Duodenal mucosa (tissue), 2 donors: Measurements from ENCODE around the gene EXPH5.

Source experiments
- H3K27ac ChIP-seq: one replicate; pipeline ENCODE4 v1.7.0; 2013; ENCODE audit warnings: low read depth, low read length
- H3K27me3 ChIP-seq, 2 donors: one replicate each; pipeline ENCODE4 v1.7.0; 2013; ENCODE audit warnings: low read length in 2 of 2, control low read depth in 1 of 2; ENCODE audit not compliant: insufficient read depth in 2 of 2, control insufficient read depth in 1 of 2
- H3K36me3 ChIP-seq, 2 donors: one replicate each; pipeline ENCODE4 v1.7.0; 2013; ENCODE audit warnings: low read length in 2 of 2, control low read depth in 1 of 2; ENCODE audit not compliant: insufficient read depth in 2 of 2, control insufficient read depth in 1 of 2
- H3K4me1 ChIP-seq, 2 donors: one replicate each; pipeline ENCODE4 v1.7.0; 2013; ENCODE audit warnings: low read length in 2 of 2, control low read depth in 1 of 2; ENCODE audit not compliant: insufficient read depth in 2 of 2, control insufficient read depth in 1 of 2
- H3K4me3 ChIP-seq, 2 donors: one replicate each; pipeline ENCODE4 v1.7.0; 2013; ENCODE audit warnings: low read length in 2 of 2, low read depth in 1 of 2
- H3K9ac ChIP-seq, 2 donors: one replicate each; pipeline ENCODE4 v1.7.0; 2013; ENCODE audit warnings: low read length in 2 of 2, low read depth in 1 of 2
- H3K9me3 ChIP-seq, 2 donors: one replicate each; pipeline ENCODE4 v1.7.0; 2013; ENCODE audit warnings: low read length in 2 of 2, control low read depth in 1 of 2; ENCODE audit not compliant: control insufficient read depth in 1 of 2

The EXPH5 gene

GRCh38 chr11:108549319-108549885, 44.2 kb downstream of the EXPH5 start:
- no peak overlapping the region for H3K9ac ChIP-seq
- H3K4me1 ChIP-seq = peaks cover 0 to 9% of the 10 kb centered on the region in 2 donors
- H3K27ac ChIP-seq = no peak overlapping the region
- no peaks in the 10 kb centered on the region for H3K36me3 ChIP-seq
- no peak overlapping the region for H3K4me3 ChIP-seq
- H3K27me3 ChIP-seq = no peaks in the 10 kb centered on the region
- H3K9me3 ChIP-seq = no peaks in the 10 kb centered on the region

GRCh38 chr11:108545909-108546501, 47.6 kb downstream of the EXPH5 start:
- no peaks in the 10 kb centered on the region for H3K9me3 ChIP-seq
- no peak overlapping the region for H3K27ac ChIP-seq
- no peaks in the 10 kb centered on the region for H3K4me1 ChIP-seq
- H3K9ac ChIP-seq = no peak overlapping the region
- H3K36me3 ChIP-seq = no peaks in the 10 kb centered on the region
- H3K4me3 ChIP-seq = no peak overlapping the region
- H3K27me3 ChIP-seq = no peaks in the 10 kb centered on the region

GRCh38 chr11:108543316-108543964, 50.1 kb downstream of the EXPH5 start:
- Histone ChIP-seq H3K9me3 (no peaks in the 10 kb centered on the region), H3K4me1 (no peaks in the 10 kb centered on the region), H3K27ac (no peak overlapping the region), H3K36me3 (no peaks in the 10 kb centered on the region), H3K4me3 (no peak overlapping the region), H3K9ac (no peak overlapping the region), H3K27me3 (no peaks in the 10 kb centered on the region)

- no peak overlapping the region for H3K4me3 ChIP-seq
- no peak overlapping the region for H3K27ac ChIP-seq
- no peaks in the 10 kb centered on the region for H3K27me3 ChIP-seq
- no peaks in the 10 kb centered on the region for H3K36me3 ChIP-seq
- H3K4me1 ChIP-seq = no peaks in the 10 kb centered on the region
- H3K9me3 ChIP-seq = no peaks in the 10 kb centered on the region
- no peak overlapping the region for H3K9ac ChIP-seq
Observed at GRCh38 chr11:108541531-108541930, 52.0 kb downstream of the EXPH5 start.

- H3K9me3 ChIP-seq = no peaks in the 10 kb centered on the region
- no peaks in the 10 kb centered on the region for H3K27me3 ChIP-seq
- H3K4me1 ChIP-seq = no peaks in the 10 kb centered on the region
- no peak overlapping the region for H3K27ac ChIP-seq
- no peak overlapping the region for H3K9ac ChIP-seq
- no peak overlapping the region for H3K4me3 ChIP-seq
- no peaks in the 10 kb centered on the region for H3K36me3 ChIP-seq
Observed at GRCh38 chr11:108538502-108538901, 55.1 kb downstream of the EXPH5 start.

GRCh38 chr11:108538022-108538424, 55.5 kb downstream of the EXPH5 start:
- no peak overlapping the region for H3K4me3 ChIP-seq
- no peak overlapping the region for H3K27ac ChIP-seq

GRCh38 chr11:108536783-108537182, 56.8 kb downstream of the EXPH5 start:
- Histone ChIP-seq H3K9me3 (no peaks in the 10 kb centered on the region), H3K4me1 (no peaks in the 10 kb centered on the region), H3K4me3 (no peak overlapping the region), H3K9ac (no peak overlapping the region), H3K27me3 (no peaks in the 10 kb centered on the region), H3K36me3 (no peaks in the 10 kb centered on the region), H3K27ac (no peak overlapping the region)

More at GRCh38 chr11:108538022-108538424, 55.5 kb downstream of the EXPH5 start:
- Histone ChIP-seq H3K9ac (no peak overlapping the region), H3K4me1 (no peaks in the 10 kb centered on the region), H3K27me3 (no peaks in the 10 kb centered on the region), H3K36me3 (no peaks in the 10 kb centered on the region), H3K9me3 (no peaks in the 10 kb centered on the region)

GRCh38 chr11:108535384-108535955, 58.1 kb downstream of the EXPH5 start:
- no peak overlapping the region for H3K4me3 ChIP-seq
- H3K9ac ChIP-seq = no peak overlapping the region
- no peak overlapping the region for H3K27ac ChIP-seq
- no peaks in the 10 kb centered on the region for H3K9me3 ChIP-seq
- no peaks in the 10 kb centered on the region for H3K36me3 ChIP-seq
- H3K27me3 ChIP-seq = no peaks in the 10 kb centered on the region
- H3K4me1 ChIP-seq = no peaks in the 10 kb centered on the region

- Histone ChIP-seq H3K27me3 (no peaks in the 10 kb centered on the region), H3K27ac (no peak overlapping the region), H3K9me3 (no peaks in the 10 kb centered on the region), H3K4me3 (no peak overlapping the region), H3K9ac (no peak overlapping the region), H3K4me1 (no peaks in the 10 kb centered on the region), H3K36me3 (no peaks in the 10 kb centered on the region)
Observed at GRCh38 chr11:108534274-108534882, 59.2 kb downstream of the EXPH5 start.

- H3K9me3 ChIP-seq = no peaks in the 10 kb centered on the region
- no peaks in the 10 kb centered on the region for H3K36me3 ChIP-seq
- no peaks in the 10 kb centered on the region for H3K27me3 ChIP-seq
- H3K4me1 ChIP-seq = no peaks in the 10 kb centered on the region
- no peak overlapping the region for H3K27ac ChIP-seq
- H3K4me3 ChIP-seq = no peak overlapping the region
- no peak overlapping the region for H3K9ac ChIP-seq
Observed at GRCh38 chr11:108530426-108530825, 63.1 kb downstream of the EXPH5 start.
